GM19351 (cell line): ENCODE measurements around the gene KCP.

Experiments
- ATAC-seq: cut with Tn5 transposase; IDR thresholded peaks from one replicate; pipeline ENCODE4 v1.9.1; 2021; ENCODE audit warnings: mild to moderate bottlenecking, moderate library complexity; ENCODE audit not compliant: unreplicated experiment

The KCP gene

DNA sequence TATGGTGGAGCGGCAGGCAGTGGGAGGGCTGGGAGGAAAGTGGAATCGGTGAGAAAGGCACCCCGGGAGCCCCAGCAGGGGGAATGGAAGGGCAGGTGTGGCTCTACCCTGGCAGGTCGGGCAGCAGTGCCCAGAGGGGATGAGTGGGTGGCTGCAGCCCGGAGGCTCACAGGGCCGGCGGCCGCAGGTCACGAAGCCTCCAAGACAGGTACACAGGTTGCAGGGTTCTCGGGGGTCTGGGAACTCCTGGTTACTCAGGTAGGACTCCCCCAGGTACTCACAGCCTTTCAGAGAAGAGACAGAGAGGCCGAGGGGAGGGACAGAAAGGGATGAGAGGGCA is 21.8 kb downstream of the KCP start:
- no peak for ATAC-seq

DNA sequence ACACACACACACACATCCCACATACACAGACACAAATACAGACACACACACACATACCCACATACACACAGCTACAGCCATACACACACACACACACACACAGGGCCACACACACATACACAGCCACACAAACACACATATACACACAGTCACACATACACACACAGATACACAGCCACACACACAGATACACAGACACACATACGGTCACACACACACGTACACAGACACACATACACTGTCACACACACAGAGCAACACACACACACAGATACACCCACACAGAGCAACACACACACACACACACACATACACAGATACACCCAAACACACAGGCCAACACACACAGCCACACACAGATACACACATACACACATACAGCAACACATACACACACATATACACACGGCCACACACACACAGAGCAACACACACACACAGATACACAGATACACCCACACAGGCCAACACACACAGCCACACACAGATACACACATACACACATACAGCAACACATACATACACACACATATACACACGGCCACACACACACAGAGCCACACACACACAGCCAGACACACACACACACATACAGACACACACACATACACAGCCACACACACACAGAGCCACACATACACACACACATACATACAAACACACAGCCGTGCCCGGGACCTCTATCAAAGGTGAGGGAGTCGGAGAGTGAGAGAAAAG is 22.3 kb downstream of the KCP start:
- no peak for ATAC-seq

DNA sequence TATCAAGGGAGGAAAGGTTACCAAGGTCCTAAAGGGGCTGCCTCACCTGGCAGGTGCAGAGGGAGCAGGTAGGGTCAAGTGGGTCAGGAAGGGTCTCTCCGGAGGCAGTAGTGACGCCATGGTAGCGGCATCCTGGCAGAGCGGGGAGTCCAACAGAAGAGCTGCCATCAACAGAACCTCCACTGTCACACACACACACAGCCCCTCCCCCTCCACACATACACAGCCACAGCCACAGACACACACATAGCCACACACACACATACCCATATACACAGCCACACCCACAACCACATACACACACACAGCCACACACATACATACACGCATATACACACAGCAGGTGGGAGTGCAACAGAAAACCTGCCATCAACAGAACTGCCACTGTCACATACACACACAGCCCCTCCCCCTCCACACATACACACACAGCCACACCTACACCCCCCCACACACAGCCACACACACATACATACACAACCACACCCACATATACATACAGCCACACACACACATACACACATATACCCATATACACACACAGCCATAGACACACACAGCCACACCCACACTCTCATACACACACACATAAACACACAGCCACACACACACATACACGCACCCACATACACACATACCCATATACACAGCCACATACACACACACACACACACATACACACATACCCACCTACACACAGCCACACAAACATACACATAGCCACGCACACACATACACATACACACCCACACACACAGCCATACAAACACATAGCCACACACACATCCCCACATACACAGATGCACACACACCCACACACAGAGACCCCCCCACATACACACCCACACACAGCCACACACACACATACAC is 23.1 kb downstream of the KCP start:
- ATAC-seq, result no peak

DNA sequence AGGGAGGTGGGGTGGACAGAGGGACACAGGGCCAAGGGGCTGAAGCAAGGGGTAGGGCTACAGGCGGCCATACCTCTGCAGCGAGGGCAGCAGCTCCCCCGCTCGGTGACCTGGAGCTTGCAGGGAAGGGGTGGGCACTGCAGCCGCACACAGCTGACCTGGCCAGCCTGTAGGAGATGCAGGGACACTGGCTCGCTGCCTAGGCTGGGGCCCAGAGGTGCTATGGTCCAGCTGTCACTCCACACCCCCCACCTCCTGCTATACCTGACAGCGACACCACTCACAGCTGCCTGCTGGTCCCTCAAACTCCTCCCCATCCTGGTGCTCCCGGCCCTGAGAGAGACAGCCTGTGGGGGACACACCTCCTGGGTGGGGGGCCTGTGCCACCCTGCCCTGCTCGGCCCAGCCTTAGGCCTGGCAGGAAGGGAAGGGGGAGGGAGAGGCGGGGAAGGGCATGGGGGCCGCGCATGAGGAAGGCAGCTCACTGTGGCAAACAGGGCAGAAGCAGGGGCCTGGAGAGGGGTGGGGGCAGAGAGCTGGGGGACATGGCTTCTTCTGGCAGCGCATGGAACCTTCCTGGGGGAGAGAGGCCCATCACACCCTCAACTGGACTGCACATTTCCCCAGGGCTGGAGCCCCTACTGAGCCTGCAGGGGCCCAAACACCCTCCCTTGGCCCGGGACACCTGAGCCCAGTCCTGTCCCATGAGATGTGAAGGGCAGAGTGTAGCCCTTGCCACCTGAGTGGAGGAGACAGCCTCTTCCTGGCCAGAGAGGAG is 23.9 kb downstream of the KCP start:
- no peak for ATAC-seq

DNA sequence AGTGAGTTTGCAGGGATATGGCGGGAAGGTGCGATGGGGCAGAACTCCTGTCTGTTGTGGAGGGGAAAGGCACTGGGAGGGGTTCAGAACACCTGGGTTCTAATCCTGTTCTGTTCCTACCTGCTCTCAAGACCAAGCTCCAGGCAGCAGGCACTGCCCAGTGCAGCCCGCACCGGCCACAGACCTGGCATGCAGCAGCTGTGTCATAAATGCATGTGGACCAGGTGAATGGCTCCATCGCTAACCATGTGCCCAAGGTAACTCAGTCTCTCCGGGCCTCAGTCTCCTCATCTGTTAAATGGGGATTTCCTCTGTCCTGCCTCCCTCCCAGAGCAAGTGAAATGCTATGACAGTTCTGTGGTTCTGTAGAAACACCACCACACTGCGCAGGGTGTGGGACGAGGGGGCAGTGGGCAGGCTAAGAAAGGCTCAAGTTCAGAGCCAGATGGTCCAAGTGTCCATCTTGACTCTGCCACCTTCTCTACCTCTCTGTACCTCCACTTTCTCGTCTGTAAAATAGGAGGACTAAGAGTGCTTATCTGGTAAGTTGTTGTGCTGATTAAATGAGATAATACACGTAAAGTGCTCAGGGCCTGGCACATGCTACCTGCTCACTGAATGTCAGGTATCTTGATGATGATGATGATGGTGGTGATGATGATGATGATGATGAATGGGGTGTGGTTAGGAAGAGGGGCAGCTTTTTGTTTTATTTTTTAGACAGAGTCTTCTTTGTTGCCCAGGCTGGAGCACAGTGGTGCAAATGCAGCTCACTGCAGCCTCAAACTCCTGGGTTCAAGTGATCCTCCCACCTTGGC is 24.9 kb downstream of the KCP start:
- no peak for ATAC-seq

DNA sequence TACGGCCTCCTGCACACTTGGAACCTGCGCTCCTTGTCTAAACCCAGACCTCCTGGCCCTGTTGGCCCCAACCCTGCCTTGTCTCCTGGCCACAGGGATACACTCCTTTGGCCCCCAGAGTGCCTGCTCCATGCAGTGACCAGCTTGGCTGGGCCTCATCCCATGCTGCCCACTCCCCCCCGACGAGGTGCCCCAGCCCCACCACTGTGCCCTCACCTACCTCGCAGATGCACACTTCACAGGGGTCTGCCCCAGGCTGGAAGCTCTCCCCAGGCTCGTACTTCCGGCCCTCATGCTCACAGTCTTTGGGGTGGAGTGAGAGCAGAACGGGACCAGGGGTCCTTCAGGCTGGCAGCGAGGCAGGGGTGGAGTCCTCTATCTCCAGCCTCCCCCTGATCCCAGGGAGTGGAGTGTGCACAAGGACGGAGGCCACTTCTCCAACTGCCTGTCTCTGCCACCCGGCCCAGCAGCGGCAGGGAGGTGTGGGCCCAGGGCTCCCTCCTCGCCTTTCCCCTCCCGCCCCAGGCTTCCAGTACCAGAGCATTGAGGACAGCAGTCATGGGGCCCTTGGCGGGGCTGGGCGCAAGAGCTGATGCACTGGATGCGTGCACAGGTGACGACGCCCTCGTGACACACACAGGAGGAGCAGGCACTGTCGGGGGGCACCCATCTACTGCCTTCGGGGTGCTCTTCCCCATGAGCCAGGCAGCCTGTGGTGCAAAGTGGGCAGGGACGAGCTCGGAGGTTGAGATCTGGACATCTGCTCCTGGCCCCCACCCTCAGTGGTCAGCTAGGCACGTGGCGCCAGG is 25.7 kb downstream of the KCP start:
- no peak for ATAC-seq

DNA sequence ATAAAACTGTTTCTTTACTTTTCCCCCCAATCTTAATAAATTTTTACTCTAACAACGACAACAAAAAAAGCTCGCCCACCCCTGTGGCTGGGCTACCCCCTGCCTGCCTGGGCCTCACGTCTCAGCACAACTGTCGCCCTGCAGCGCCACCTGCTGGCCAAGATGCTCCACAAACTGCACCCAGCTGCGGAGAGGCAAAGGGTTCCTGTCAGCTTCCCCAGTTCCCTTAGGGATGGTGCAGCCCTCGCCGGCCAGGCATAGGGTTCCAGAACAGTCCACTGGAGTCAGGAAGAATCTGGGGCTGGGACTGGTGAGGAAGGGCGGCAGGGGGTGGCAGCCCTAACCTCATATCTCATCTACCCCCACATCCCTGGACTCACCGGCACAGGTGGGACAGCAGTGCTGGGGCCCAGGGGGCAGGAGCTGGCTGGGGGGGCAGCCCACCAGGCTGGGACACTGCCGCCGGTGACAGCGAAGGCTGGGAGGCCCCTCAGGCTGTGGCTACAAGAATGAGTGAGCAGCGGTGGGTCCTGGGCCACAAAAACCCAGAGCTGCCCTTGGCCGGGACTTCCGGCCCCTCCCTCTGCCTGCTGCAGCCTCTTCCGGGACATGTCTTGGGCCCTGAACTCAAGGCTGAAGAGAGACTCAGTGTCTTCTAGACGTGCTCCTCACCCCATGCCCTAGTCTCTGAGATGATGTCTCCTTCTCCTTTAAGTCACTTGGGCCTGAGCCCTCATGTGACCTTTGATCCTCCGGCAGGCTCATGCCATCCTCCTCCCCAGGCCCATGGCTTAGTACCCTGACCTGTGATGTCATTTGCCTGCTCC is 26.7 kb downstream of the KCP start:
- ATAC-seq, result peak; percentile 83

GRCh38 chr7:128882134-128882533 is 28.4 kb downstream of the KCP start:
- no peak for ATAC-seq

GRCh38 chr7:128881458-128882125 is 28.9 kb downstream of the KCP start:
- no peak for ATAC-seq

DNA sequence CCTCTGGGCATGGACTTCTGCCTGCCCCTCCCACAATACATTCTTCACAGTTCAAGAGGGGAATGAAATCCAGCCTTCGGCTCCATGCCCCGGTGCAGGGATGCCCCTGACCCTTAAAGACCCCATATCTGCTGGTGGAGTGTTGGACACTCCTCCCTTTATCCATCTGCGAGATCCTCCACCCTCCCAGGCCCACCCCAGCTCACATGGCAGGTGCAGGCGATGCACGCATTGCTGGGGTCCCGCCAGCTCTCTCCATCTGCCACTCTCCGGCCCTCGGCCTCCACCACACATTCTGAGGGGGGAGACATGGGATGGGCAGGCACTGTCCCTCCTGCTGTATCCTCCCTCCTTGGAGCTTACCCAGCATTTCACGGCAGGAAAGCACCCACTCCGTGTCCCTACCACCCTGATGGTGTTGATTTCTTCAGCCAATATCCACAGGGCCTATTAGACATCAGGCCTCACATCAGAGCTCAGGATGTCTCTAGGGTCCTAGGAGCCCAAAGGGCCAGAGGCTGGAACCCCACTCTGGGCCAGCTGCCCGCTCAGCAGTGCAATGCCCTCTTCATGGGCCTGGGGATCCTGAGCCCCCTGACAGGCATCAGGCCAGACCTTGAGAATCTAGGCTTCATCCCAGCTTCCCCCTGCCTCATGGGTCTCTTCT is 29.6 kb downstream of the KCP start:
- no peak for ATAC-seq

- no peak for ATAC-seq
These were observed 30.4 kb downstream of the KCP start for GRCh38 chr7:128879939-128880746.

- no peak for ATAC-seq
These were observed 31.0 kb downstream of the KCP start for GRCh38 chr7:128879461-128879938.

- ATAC-seq, result no peak
These were observed 32.0 kb downstream of the KCP start for GRCh38 chr7:128878226-128879105.

- ATAC-seq, result no peak
These were observed 32.8 kb downstream of the KCP start for GRCh38 chr7:128877756-128878120.

- ATAC-seq, result no peak
These were observed 33.3 kb downstream of the KCP start for GRCh38 chr7:128876978-128877755.
